ENCODE measurements around the gene CMTM6.
"Not testable (repeated sequence)": the region's sequence is repeated elsewhere in the genome, so short reads cannot be mapped to it uniquely, and the experiment has no call there.

CMTM6 gene

DNA sequence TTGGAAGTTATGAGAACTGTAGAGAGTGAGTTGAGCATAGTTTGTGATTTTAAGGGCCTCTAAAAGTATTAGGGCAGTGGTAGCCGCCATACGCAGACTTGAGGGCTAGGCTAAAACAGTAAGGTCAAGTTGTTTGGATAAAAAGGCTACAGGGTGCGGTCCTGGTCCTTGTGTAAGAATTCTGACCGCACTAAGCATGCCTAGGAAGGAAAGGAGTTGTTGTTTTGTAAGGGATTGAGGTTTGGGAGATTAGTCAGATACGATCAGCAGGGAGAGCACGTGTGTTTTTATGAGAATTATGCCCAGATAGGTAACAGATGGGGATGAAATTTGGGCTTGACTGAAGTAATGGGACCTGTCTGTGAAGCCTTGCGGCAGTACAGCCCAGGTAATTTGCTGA is 39.2 kb downstream of the CMTM6 start:
- DNase-seq = not testable (repeated sequence)

DNA sequence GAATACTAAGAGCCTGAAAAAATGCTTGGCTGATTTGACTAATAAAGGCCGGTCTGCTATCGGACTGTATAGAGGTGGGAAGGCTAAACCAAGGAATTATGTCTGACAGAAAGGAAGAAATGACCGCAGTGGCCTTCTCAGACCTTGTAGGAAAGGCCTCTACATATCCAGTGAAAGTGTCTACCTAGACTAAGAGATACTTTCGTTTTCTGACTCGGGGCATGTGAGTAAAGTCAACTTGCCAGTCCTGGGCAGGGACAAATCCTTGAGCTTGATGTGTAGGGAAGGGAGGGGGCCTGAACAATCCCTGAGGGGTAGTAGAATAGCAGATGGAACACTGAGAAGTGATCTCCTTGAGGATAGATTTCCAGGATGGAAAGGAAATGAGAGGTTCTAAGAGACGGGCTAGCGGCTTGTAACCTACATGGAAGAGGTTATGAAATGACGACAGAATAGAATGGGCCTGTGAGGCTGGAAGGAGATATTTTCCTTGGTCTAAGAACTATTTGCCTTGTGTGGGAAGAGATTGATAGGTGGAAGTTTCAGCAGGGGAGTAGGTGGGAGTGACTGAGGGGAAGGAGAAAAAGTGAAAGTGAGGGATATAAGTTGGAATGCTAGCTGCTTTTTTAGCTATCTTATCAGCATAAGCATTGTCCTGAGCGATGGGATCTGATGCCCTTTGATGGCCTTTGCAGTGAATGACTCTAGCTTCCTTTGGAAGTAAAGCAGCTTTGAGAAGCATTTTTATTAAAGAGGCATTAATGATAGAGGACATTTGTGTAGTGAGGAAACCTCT is 40.3 kb downstream of the CMTM6 start:
- not testable (repeated sequence) for DNase-seq

DNA sequence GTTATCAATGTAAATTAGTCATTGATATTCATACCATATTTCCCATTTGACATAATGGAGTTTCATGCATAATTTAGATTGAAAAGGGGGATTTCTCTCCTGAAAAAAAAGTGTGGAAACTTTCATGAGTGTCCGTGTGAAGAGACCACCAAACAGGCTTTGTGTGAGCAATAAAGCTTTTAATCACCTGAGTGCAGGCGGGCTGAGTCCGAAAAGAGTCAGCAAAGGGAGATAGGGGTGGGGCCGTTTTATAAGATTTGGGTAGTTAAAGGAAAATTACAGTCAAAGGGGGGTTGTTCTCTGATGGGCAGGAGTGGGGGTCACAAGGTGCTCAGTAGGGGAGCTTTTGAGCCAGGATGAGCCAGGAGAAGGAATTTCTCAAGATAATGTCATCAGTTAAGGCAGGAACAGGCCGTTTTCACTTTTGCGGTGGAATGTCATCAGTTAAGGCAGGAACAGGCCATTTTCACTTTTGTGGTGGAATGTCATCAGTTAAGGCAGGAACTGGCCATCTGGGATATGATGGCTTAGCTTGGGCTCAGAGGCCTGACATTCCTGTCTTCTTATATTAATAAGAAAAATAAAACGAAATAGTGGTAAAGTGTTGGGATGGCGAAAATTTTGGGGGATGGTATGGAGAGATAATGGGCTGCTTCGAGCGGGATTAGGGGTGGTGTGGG is 41.7 kb downstream of the CMTM6 start:
- not testable (repeated sequence) for DNase-seq

DNA sequence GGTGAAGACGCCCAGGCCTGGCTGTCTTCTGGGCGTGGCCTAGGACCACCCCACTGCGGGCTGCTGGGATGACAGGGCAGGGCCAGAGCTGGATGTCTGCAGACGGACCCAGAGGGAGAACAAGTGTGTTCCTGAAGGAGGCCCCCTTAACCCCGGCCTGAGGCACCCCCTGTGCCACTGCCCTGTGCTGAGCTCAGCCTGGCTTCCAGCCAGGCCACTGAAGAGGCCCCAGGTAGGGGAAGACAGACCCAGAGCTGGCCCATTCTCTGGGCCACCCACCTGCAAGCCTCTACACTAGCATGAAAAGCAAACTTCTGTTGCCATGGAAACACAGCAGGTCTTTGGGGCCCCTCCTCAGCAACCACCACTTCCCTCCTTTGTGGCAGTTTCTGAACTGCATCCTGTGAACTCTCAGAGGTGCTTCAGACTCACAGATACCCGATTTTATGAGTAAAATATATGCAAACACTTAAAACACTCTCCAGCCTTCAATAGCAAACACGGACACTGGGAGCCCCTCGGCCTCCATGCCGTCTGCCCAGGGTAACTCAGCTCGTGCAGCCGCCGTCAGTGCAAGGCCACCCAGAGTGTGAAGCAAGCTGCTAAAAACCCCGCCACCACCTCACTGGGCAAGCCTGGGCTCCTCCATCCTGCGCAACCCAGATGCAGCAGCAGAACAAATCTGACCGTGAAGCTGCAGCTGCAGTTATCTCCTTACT is 42.5 kb downstream of the CMTM6 start:
- DNase-seq = peak; percentile 75

DNA sequence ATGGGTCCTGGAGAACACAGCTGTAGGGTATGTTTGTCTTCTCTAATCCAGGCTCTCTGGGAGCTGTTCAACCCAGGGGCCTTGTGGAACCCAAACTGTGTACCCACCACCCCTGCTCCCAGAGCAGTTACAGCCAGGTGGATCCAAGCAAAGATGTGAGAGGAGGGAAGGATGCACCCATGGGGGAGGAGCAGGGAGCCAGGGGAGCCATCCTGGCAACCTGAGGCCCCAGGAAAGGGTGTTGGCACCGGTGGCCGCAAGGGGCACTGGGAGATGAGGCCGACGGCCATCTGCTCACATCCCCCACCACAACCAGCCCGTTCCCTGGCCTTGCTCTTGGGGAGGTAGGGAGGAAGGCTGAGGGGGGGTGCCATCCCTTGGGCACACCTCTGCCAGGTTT is 43.2 kb downstream of the CMTM6 start:
- DNase-seq = no peak

DNA sequence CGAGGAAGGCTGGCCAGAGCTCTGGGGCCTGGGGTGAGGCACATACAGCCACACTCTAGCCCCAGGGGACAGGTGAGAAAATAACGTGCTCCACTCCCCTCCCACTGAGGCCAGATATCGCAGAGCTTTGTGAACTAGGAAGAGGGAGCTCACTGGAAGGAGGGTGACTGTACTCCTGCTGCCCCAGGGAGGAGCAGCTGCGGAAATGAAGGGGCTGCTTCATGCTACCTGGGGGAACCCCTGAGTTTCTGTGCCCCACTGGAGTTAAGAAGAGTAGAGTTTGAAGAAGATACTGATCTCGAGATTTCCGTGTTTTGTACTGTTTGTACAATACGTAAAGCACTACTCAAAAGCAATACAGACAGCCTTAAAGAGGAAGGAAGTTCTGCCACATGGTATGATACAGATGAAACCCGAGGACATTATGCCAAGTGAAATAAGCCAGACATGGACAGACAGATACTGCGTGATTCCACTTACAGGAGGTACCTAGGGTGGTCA is 44.6 kb downstream of the CMTM6 start:
- DNase-seq = peak; percentile 26

DNA sequence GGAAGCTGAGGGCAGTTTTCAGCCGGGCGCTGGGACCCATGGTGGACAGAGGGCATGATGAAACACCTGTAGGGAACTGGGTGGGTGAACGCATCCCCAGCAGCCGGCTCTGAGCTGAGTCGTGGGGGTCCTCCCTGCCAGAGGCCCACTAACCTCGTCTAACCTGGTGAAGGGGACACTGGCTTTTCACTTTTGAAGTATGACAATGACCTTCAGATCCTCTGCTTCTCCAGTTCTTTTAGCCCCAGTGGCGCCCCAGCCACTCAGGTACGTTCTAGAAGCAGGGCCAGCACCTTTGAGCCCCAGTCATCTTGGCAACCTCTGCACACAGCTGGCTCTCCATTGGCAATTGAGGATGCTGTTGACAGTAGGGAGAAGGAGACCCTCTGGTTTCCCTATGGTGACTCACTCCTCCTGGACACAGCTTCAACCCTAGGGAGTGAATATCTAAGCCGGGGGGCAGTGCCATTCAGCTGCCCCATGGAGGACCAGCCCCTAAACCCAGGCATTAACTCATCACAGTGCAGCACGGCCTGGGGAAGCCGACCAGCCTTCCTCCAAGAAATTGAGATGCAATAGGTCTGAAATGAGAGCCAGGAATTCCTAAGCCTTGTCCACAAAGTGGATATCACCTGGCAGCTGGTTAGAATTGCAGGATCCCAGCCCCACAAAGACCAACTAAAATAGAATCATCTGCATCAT is 46.1 kb downstream of the CMTM6 start:
- DNase-seq = no peak

DNA sequence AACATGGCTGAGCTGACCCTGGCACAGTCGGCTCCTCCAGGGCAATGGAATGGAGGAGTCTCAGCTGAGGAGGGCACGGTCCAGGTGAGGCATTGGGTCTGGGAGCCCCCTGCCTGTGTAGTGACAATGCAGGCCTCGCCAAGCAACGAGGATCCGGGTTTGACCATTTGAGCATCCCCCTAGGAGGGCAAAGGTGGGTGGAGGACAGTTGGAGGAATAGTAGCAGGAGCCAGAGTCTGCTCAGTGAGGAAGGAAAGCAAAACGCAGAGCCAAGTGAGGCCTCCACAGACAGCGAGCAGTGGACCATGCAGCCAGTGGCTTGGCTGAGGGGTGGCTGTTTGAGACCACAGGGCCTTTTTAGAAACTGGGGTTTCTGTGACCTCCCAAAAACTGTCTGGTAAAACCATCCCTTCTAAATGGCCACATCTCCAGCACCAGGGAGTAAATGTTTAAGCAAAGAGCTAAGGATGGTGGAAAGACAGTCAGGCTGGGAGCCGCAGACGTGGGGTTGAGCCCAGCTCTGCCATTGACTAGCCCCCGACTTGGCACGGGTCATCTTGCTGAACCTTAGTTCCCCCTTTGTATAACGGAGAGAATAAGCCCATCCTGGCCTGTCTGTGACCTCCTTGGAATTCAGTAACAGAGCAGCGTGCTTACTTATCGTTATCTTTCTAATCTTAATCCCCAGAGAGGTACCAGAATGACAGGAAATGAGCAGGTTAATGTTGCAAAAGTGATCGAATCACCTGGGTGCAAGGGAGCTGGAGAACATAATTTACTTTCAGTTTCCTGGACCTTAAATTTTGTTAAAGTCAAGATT is 46.8 kb downstream of the CMTM6 start:
- DNase-seq = no peak

DNA sequence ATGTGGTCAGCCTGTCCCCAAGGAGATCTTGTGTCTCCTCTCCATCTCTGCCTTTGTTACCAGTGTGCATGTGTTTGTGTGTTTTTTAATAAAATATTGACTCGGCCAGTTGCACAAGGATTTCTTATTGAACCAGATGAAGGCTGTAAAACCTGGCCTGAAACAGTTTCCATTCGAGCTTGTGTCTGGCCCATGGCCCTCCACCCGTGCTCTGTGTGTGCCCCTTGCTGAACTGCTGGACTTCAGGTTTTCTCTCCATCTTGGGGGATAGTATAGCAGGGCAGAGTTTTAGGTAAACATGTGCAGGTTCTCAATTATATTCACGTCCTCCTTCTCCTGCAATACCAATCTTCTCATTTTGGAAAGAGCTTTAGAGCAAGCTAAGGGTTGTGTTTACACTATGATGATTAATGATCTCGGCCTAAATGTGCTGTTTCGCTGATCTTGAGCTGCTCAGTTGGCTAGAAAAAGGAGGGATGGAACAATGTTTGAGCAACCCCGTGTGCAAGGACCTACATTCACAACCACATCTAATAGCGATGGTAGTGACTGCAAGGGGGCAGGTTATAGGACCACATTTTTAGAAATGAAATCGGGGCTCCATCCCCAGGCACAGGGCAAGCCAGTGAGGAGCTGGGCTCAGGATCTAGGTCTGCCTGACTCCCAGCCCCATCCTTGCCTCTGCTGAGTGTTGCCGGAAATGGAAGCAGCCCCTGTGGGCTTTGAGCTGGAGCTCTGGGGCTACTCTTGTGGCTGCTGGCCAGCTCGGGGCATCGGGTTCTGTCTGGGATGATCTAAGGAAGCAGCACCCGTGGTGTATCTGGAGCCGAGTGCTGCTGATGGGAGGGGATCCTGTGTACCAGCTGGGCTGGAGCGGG is 47.7 kb downstream of the CMTM6 start:
- DNase-seq = no peak

DNA sequence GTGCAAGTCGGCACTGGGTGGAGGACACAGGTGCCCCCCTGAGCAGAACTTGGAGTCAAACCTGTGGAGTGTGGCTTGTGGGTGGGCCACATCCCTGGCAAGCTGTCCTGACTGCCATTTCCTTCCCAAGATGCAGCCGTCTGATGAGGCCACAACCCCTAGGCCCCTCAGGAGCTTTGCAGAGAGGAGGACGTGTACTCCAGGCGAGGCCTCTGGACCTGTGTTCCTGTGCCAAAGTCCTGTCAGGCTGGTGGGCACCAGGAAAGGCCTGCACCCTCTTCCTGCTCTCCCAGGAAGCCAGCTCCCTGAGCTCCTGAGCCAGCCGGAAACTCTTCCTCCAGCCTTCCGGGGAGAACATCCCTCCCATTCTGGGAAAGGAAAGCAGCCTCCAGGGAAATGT is 48.5 kb downstream of the CMTM6 start:
- DNase-seq = no peak

DNA sequence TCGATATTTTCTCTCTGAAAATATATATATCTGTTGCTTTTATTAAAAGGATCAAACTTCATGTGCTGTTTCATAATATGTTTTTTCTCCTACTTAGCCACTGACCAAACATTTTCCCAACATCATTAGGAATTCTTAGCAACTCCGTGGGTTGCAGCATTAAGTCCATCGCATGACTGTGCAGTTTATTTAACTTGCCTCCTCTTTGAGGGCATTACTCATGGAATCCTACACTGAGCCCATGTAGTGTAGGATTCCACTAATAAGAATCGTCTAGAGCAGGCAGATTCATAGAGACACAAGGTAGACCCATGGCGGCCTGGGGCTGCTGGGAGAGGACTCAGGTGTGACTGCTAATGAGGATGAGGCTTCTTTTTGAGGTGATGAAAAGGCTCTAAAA is 49.3 kb downstream of the CMTM6 start:
- no peak for DNase-seq

DNA sequence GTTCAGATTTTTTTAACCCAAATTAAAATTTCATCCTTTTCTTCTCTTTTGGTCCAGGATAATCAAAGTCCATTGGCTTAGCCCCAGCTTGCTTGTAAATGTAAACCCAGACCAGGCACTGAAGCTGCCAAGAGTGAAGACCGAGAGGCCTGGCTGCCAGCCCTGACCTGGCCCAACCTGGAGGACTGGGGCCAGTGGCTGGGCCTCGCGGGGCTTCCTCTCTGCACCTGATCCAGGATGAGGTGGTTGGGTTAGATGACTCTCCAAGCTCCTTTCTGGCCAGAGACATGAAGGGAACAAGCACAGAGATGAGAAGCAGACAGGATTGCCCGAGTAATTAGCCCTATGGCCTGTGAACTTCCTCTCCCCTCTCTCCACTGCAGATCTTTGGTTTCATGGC is 50.6 kb downstream of the CMTM6 start:
- DNase-seq = no peak

DNA sequence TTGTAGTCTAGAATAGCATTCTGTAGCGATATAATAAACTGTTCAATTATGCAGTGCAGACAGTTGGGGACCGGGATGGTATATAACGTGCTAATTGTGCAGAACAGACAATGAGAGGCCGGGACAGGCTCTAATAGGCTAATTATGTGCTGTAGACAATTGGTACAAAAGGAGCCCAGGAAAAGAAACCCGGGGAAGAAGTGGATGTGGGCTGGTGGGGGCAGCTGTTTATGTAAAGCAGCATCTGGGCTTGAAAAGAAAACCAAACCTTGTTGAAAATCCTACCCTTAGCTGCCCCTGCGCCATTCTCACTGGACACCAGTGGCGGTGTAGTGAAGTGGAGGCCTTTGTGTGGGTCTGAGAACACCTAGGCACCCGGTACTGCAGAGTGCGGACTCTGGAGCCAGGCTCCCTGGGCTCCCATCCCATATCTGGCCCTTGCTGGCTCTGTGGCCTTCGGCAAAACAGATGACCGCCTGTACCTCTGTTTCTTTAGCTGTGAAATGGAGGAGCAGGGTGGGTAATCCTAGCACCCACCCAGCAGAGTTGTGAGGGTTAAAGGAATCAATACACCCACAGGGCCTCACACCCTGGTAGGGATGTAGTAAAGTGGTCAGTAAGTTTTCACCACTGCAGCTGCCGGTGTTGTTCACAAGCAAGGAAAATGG is 51.5 kb downstream of the CMTM6 start:
- no peak for DNase-seq

DNA sequence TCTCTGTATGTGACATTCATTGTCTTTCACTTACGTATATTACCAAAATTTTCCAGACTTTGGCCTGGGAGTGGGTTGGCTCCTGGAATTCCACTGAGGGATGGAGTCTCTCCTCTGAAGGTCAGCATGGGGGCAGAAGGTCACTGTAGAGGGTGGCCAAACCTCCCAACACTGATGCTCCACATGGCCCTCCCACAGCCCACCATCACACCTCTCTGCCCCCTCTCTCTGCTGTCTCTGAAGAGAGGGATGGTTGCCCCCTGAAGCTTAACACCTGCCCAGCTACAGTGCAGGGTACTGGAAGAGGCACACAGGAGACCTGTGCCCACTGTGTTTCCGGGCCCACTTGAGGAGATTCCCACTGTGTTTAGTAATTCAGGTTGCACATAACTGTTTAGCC is 52.2 kb downstream of the CMTM6 start:
- DNase-seq = no peak

DNA sequence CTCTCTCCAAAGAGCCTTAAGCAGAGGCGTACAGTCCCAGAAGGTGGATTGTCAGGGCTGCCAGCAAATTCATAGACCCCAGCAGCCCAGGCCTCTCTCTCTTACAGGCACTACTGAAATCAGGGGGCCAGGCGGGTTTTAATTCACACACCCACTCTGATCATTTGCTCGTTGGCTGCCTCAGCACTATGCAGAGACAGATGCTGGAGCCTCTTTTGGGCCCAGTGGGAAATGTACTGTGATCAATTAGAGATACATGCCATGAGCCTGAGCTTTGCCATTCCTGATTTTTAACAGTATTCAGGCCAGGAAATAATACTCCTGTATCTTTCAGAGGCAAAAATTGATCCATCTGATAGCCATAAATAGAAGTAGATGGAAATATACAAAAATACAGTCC is 53.0 kb downstream of the CMTM6 start:
- no peak for DNase-seq

DNA sequence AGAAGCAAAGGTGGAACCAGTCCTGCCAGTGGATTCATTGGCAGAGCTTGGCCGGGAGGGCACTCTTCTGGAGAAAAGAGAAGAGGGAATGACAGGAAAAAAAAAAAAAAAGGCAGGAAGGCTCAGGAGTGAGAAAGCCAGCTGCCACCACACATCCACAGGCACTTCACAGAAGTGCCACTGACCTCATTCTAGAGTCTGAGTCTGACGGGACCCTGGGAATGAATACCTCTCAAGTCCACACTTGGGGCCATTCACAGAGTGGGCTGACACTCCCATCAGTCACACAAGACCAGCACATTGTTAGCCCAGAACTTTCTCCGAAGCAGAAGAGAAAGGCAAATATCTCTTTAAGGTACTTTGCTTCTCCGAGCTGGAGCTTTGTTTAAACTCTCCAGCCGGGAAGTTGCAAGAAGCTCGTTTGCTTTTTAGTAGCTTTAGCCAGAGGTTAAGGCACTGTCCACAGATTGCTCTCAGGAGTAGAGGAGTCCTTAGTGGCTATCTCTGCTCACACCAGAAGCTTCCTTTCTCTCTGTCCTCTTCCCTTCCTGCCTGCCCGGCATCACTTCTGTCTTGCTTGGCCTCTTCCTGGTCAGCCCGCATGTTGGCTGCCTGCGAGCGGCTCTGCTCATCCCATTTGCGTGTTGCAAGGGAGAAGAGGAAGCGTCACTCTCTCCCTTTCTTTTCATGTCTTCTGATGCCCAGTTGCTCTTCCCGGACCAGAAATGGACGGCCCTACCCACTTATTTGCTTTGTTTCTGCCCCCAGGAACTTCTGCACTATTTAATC is 53.8 kb downstream of the CMTM6 start:
- DNase-seq = no peak

DNA sequence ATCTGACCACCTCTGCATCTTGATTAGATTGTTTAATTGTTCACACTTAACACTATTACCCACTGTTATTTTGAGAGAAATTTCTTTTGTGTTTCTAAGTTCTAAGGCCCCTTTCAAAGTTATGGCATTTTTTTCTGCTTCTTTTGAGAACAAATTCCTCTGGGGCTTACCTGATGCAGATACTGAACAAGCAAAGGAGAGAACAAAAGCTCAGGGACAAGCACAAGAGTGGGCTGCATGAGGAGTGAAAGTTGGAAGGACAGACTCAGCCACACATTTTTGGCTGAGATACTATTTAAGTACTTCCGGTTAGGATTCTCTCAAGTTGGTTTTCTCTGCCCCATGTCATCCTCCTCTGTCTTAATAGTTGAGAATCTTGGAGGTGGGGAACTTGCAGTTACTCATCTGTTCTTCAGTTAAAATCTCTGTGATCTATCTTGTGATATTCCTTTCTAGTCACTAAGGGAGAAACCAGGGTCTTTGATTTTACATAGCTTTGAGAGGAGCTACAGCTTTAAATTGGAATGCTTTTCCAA is 54.7 kb downstream of the CMTM6 start:
- DNase-seq = no peak

DNA sequence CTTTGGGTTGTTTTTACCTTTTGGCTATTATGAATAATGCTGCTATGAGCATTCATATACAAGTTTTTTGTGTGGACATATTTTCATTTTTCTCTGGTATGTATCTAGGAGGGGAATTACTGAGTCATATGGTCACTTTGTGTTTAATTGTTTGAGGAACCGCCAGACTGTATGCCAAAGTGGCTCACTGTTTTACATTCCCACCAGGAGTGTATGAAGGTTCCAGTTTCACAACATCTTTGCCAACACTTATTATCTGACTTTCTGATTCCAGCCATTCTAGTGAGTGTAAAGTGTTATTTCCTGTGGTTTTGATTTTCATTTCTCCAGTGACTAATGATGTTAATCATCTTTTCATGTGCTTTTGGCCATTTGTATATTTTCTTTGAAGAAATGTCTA is 59.2 kb downstream of the CMTM6 start:
- DNase-seq = no peak

DNA sequence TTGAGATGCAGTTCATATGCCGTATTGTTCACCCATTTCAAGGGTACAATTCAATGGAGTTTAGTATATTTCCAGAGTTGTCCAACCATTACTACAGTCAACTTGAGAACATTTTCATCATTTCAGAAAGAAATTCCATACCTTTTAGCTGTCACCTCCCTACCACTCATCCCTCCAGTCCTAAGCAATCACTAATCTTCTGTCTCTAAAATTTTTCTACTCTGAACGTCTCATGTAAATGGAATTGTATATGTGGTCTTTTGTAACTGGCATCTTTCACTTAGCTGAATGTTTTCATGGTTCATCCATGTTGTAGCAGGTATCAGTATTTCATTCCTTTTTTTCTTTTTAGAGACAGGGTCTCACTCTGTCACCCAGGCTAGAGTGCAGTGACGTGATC is 59.9 kb downstream of the CMTM6 start:
- no peak for DNase-seq

Data from GDM1 (cell line).